K562 (cell line): Measurements from ENCODE around the gene INPP5K. TPM values are rescaled to one million over a fixed set of nuclear protein-coding genes. Genes with fewer than 3 reads are reported as not detected.

ENCODE experiments used
- CEBPZ ChIP-seq: fragments of 150-350 bp; IDR thresholded peaks from 2 replicates; pipeline ENCODE4 v1.6.1; 2014; ENCODE audit warnings: low read depth, mild to moderate bottlenecking, low read length, borderline replicate concordance
- CXXC5 ChIP-seq: fragments of 250-450 bp; sonication (Bioruptor Pico); IDR thresholded peaks from 2 replicates; pipeline ENCODE4 v1.8.0; 2022; ENCODE audit warnings: inconsistent platforms, mild to moderate bottlenecking, moderate library complexity
- E2F4 ChIP-seq: sonication (generic); formaldehyde crosslinking; IDR thresholded peaks from 2 replicates; pipeline ENCODE4 v1.8.0; 2022; ENCODE audit warnings: mild to moderate bottlenecking, low read depth, missing genetic modification reagents
- FIP1L1 ChIP-seq: fragments of 200-400 bp; formaldehyde crosslinking; IDR thresholded peaks from 2 replicates; pipeline ENCODE4 v1.6.1; 2018; ENCODE audit warnings: mild to moderate bottlenecking, low read depth, low read length; ENCODE audit not compliant: poor library complexity, severe bottlenecking
- GABPB1 ChIP-seq: sonication (generic); formaldehyde crosslinking; IDR thresholded peaks from 2 replicates; pipeline ENCODE4 v1.8.0; 2022; ENCODE audit warnings: mild to moderate bottlenecking, missing genetic modification reagents
- KLF1 ChIP-seq: fragments of 450-650 bp; IDR thresholded peaks from 2 replicates; pipeline ENCODE4 v1.6.1; 2016; ENCODE audit warnings: missing genetic modification characterization, missing compliant biosample characterization
- MEIS2 ChIP-seq: fragments of 450-650 bp; IDR thresholded peaks from 2 replicates; pipeline ENCODE4 v1.6.1; 2014; ENCODE audit warnings: mild to moderate bottlenecking; ENCODE audit not compliant: partially characterized antibody
- NCOA6 ChIP-seq: fragments of 450-650 bp; IDR thresholded peaks from 2 replicates; pipeline ENCODE4 v1.6.1; 2017; ENCODE audit warnings: mild to moderate bottlenecking
- NONO ChIP-seq, 2 experiments: fragments of 200-400 bp in 1 of 2; fragments of 450-650 bp in 1 of 2; formaldehyde crosslinking in 1 of 2; IDR thresholded peaks; 2 replicates each; pipeline ENCODE4 v1.6.1; 2017; ENCODE audit warnings: low read depth in 2 of 2, mild to moderate bottlenecking in 2 of 2, moderate library complexity in 2 of 2, low read length in 1 of 2
- PML ChIP-seq: IDR thresholded peaks from 2 replicates; pipeline ENCODE4 v1.6.1; 2012; ENCODE audit warnings: low read length, inconsistent platforms
- SOX6 ChIP-seq: fragments of 450-650 bp; IDR thresholded peaks from 2 replicates; pipeline ENCODE4 v1.6.1; 2014; ENCODE audit warnings: mild to moderate bottlenecking
- ZNF143 ChIP-seq: sonication (generic); formaldehyde crosslinking; IDR thresholded peaks from 2 replicates; pipeline ENCODE4 v1.9.0; 2022; ENCODE audit warnings: mild to moderate bottlenecking, missing genetic modification reagents
- ZNF24 ChIP-seq: fragments of 450-650 bp; IDR thresholded peaks from 2 replicates; pipeline ENCODE4 v1.6.1; 2016
- ZNF766 ChIP-seq: fragments of 200-800 bp; sonication (Bioruptor generic); conservative IDR thresholded peaks from 2 replicates; pipeline ENCODE4 v1.6.1; 2016; ENCODE audit warnings: missing genetic modification characterization, missing compliant biosample characterization
- polyA plus RNA-seq, 8 experiments: library from polyadenylated mRNA; depleted of rRNA in 4 of 8; stranded (reverse) in 5 of 8; unstranded in 3 of 8; fragments of >200 nt; fragmentation: Nextera tagmentation in 2 of 8; fragmentation: Illumina TruSeq in 1 of 8; extraction: Ambion mirVana in 2 of 8; extraction: Trizol in 1 of 8; gene quantifications; 2 replicates each; pipeline versions ENCODE4 v1.2.1 to v1.2.3, GENCODE V29; 2011 to 2014; ENCODE audit warnings: inconsistent platforms in 1 of 8, missing spikeins in 1 of 8
- total RNA-seq, 7 experiments: library from RNA; depleted of rRNA in 6 of 7; stranded (reverse); fragments of >200 nt in 6 of 7; fragmentation: Illumina TruSeq in 2 of 7; extraction: Trizol in 2 of 7; gene quantifications; 2 replicates each; pipeline versions ENCODE4 v1.2.1 to v1.2.3, GENCODE V29; 2011 to 2021; ENCODE audit warnings: low replicate concordance in 1 of 7
- TF ChIP-seq, protein P1 (sequence below): conservative IDR thresholded peaks from 2 replicates; pipeline ENCODE4 v1.6.1; 2011; ENCODE audit warnings: low read depth, mild to moderate bottlenecking, low read length; ENCODE audit not compliant: control insufficient read depth
- TF ChIP-seq, protein P2 (sequence below), 2 experiments: fragments of 200-800 bp in 1 of 2; sonication (Bioruptor generic) in 1 of 2; sonication (generic) in 1 of 2; formaldehyde crosslinking in 1 of 2; IDR thresholded peaks in 1 of 2; conservative IDR thresholded peaks in 1 of 2; 2 replicates each; pipeline versions ENCODE4 v1.5.0 to v1.6.1; 2016 to 2020; ENCODE audit warnings: missing compliant biosample characterization in 1 of 2, missing genetic modification characterization in 1 of 2, missing genetic modification reagents in 1 of 2
- TF ChIP-seq, protein P3 (sequence below): fragments of 450-650 bp; formaldehyde crosslinking; IDR thresholded peaks from 2 replicates; pipeline ENCODE4 v1.4.0; 2020; ENCODE audit warnings: mild to moderate bottlenecking, moderate library complexity

Gene INPP5K
- total and polyA plus RNA-seq, 9 of the 15 experiments (the other 6 are each of a cell fraction or from before 2014, with no cell fraction given) = 0.63 to 15.1 (median 10.1) TPM

- TF ChIP-seq FIP1L1 (peak; percentile 81), NCOA6 (no peak), KLF1 (0 out of 2 replicates have a peak, but pooled peaks have one; percentile 53), ZNF766 (peak; percentile 51; the same call in 1 of the 2 replicates), E2F4 (CRISPR knock-in tag) (0 out of 2 replicates have a peak, but pooled peaks have one; percentile 21), SOX6 (no peak), CXXC5 (CRISPR knock-in tag) (peak; percentile 63), PML (no peak; the same call in 1 of the 2 replicates), GABPB1 (CRISPR knock-in tag) (peak; percentile 95), ZNF143 (CRISPR knock-in tag) (peak; percentile 84), ZNF24 (peak; percentile 7; the same call in 1 of the 2 replicates), CEBPZ (no peak), NONO (IDR thresholded peaks at IDR 0.05; ENCODE audit: low read depth in 2 of 2, low read length in 1 of 2) (peak in 1 of 2 experiments; percentile 69; a peak in 2 of 4 replicates), MEIS2 (peak; percentile 73)
- TF ChIP-seq, protein P1, sequence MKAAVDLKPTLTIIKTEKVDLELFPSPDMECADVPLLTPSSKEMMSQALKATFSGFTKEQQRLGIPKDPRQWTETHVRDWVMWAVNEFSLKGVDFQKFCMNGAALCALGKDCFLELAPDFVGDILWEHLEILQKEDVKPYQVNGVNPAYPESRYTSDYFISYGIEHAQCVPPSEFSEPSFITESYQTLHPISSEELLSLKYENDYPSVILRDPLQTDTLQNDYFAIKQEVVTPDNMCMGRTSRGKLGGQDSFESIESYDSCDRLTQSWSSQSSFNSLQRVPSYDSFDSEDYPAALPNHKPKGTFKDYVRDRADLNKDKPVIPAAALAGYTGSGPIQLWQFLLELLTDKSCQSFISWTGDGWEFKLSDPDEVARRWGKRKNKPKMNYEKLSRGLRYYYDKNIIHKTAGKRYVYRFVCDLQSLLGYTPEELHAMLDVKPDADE = peak; percentile 86
- TF ChIP-seq, protein P2, sequence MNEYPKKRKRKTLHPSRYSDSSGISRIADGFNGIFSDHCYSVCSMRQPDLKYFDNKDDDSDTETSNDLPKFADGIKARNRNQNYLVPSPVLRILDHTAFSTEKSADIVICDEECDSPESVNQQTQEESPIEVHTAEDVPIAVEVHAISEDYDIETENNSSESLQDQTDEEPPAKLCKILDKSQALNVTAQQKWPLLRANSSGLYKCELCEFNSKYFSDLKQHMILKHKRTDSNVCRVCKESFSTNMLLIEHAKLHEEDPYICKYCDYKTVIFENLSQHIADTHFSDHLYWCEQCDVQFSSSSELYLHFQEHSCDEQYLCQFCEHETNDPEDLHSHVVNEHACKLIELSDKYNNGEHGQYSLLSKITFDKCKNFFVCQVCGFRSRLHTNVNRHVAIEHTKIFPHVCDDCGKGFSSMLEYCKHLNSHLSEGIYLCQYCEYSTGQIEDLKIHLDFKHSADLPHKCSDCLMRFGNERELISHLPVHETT (CRISPR knock-in tag; conservative IDR thresholded peaks at IDR 0.05 in 1 of 2, IDR thresholded peaks at IDR 0.05 in 1 of 2) = peak in 1 of 2 experiments; percentile 96; a peak in 2 of 4 replicates
- TF ChIP-seq, protein P3, sequence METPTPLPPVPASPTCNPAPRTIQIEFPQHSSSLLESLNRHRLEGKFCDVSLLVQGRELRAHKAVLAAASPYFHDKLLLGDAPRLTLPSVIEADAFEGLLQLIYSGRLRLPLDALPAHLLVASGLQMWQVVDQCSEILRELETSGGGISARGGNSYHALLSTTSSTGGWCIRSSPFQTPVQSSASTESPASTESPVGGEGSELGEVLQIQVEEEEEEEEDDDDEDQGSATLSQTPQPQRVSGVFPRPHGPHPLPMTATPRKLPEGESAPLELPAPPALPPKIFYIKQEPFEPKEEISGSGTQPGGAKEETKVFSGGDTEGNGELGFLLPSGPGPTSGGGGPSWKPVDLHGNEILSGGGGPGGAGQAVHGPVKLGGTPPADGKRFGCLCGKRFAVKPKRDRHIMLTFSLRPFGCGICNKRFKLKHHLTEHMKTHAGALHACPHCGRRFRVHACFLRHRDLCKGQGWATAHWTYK (CRISPR knock-in tag) = 0 out of 2 replicates have a peak, but pooled peaks have one; percentile 13
These were observed 60.4 kb downstream of the INPP5K start, which contains the start of gene CRK (continued) for GRCh38 chr17:1455797-1456599.
